MM.1S (cell line): ENCODE data around the gene KLC4.
"Not testable (repeated sequence)": the region's sequence is repeated elsewhere in the genome, so short reads cannot be mapped to it uniquely, and the experiment has no call there.

Experiments used
- DNase-seq: peaks from one replicate; pipeline ENCODE4 v3.0.0-alpha.2; 2015
- H2AFZ ChIP-seq: fragments of 300-600 bp; sonication (generic); 2 replicates; pipeline ENCODE4 v1.6.0; 2016; ENCODE audit warnings: antibody characterized with exemption, low read length
- H3F3A ChIP-seq: fragments of 300-600 bp; sonication (generic); 2 replicates; pipeline ENCODE4 v1.6.1; 2016; ENCODE audit warnings: mild to moderate bottlenecking, antibody characterized with exemption, low read length, moderate library complexity, mixed read lengths; ENCODE audit not compliant: insufficient read depth
- H3K27ac ChIP-seq: fragments of 300-600 bp; sonication (generic); 2 replicates; pipeline ENCODE4 v1.5.1; 2016; ENCODE audit warnings: mild to moderate bottlenecking, low read length
- H3K27me3 ChIP-seq: fragments of 300-600 bp; sonication (generic); replicated peaks from 2 replicates; pipeline ENCODE4 v1.6.0; 2016; ENCODE audit warnings: low read length; ENCODE audit not compliant: insufficient read depth
- H3K36me3 ChIP-seq: fragments of 300-600 bp; sonication (generic); replicated peaks from 2 replicates; pipeline ENCODE4 v1.6.1; 2016; ENCODE audit warnings: mild to moderate bottlenecking, low read length, mixed read lengths; ENCODE audit not compliant: insufficient read depth
- H3K4me1 ChIP-seq: fragments of 300-600 bp; sonication (generic); 2 replicates; pipeline ENCODE4 v1.6.1; 2016; ENCODE audit warnings: low read length, mixed read lengths
- H3K4me2 ChIP-seq: fragments of 300-600 bp; sonication (generic); 2 replicates; pipeline ENCODE4 v1.6.0; 2016; ENCODE audit warnings: low read depth, low read length
- H3K4me3 ChIP-seq: fragments of 300-600 bp; sonication (generic); 2 replicates; pipeline ENCODE4 v1.5.1; 2016; ENCODE audit warnings: low read length, mixed read lengths
- H3K79me2 ChIP-seq: fragments of 300-600 bp; sonication (generic); 2 replicates; pipeline ENCODE4 v1.6.1; 2016; ENCODE audit warnings: mixed run types, low read length, mixed read lengths
- H3K9ac ChIP-seq: fragments of 300-600 bp; sonication (generic); 2 replicates; pipeline ENCODE4 v1.6.1; 2016; ENCODE audit warnings: low read length, mixed read lengths
- H3K9me2 ChIP-seq: fragments of 300-600 bp; sonication (generic); replicated peaks from 2 replicates; pipeline ENCODE4 v1.6.1; 2016; ENCODE audit warnings: mild to moderate bottlenecking, low read length, mixed read lengths; ENCODE audit not compliant: insufficient read depth
- H3K9me3 ChIP-seq: fragments of 300-600 bp; sonication (generic); replicated peaks from 2 replicates; pipeline ENCODE4 v1.6.1; 2016; ENCODE audit warnings: mild to moderate bottlenecking, low read length, mixed read lengths; ENCODE audit not compliant: insufficient read depth
- H4K20me1 ChIP-seq: fragments of 300-600 bp; sonication (generic); 2 replicates; pipeline ENCODE4 v1.6.1; 2016; ENCODE audit warnings: mild to moderate bottlenecking, low read length, moderate library complexity, mixed read lengths; ENCODE audit not compliant: insufficient read depth
- EZH2 ChIP-seq: fragments of 300-600 bp; sonication (generic); optimal IDR thresholded peaks from 2 replicates; pipeline ENCODE3; 2017; ENCODE audit warnings: low read depth, mild to moderate bottlenecking, antibody characterized with exemption, low read length, mixed read lengths
- EZH2phosphoT487 ChIP-seq: fragments of 300-600 bp; sonication (generic); IDR thresholded peaks from 2 replicates; pipeline ENCODE4 v1.6.1; 2018; ENCODE audit warnings: antibody characterized with exemption, low read length
- TF ChIP-seq, protein P1 (sequence below): fragments of 300-600 bp; sonication (generic); IDR thresholded peaks from 2 replicates; pipeline ENCODE4 v1.5.1; 2016; ENCODE audit warnings: antibody characterized with exemption, low read length, mixed read lengths

The KLC4 gene

GRCh38 chr6:43077981-43078511 lies 18.6 kb downstream of the KLC4 start:
- Histone ChIP-seq H3K9me3 (no peaks in the 10 kb centered on the region), H3K27ac (no peak overlapping the region), H3K36me3 (no peaks in the 10 kb centered on the region), H3K9me2 (no peaks in the 10 kb centered on the region), H3K4me3 (no peak overlapping the region), H3K4me1 (no peaks in the 10 kb centered on the region), H3F3A (no peaks in the 10 kb centered on the region), H4K20me1 (no peaks in the 10 kb centered on the region), H3K79me2 (no peaks in the 10 kb centered on the region), H3K27me3 (peaks cover 21% of the 10 kb centered on the region), H3K4me2 (no peak overlapping the region), H3K9ac (no peak overlapping the region), H2AFZ (no peak overlapping the region)
- TF ChIP-seq EZH2phosphoT487 (no peak), EZH2 (no peak)
- TF ChIP-seq, protein P1, sequence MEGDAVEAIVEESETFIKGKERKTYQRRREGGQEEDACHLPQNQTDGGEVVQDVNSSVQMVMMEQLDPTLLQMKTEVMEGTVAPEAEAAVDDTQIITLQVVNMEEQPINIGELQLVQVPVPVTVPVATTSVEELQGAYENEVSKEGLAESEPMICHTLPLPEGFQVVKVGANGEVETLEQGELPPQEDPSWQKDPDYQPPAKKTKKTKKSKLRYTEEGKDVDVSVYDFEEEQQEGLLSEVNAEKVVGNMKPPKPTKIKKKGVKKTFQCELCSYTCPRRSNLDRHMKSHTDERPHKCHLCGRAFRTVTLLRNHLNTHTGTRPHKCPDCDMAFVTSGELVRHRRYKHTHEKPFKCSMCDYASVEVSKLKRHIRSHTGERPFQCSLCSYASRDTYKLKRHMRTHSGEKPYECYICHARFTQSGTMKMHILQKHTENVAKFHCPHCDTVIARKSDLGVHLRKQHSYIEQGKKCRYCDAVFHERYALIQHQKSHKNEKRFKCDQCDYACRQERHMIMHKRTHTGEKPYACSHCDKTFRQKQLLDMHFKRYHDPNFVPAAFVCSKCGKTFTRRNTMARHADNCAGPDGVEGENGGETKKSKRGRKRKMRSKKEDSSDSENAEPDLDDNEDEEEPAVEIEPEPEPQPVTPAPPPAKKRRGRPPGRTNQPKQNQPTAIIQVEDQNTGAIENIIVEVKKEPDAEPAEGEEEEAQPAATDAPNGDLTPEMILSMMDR, result no peak
- DNase-seq, result no peak

GRCh38 chr6:43078691-43079090 lies 19.3 kb downstream of the KLC4 start:
- H3K4me2 ChIP-seq, result no peak overlapping the region
- no peaks in the 10 kb centered on the region for H3K9me2 ChIP-seq
- TF ChIP-seq, protein P1, result no peak
- TF ChIP-seq EZH2phosphoT487, result no peak
- TF ChIP-seq EZH2, result no peak
- H3K79me2 ChIP-seq, result no peaks in the 10 kb centered on the region
- H3K4me3 ChIP-seq, result no peak overlapping the region
- H3K9ac ChIP-seq, result no peak overlapping the region
- H3F3A ChIP-seq, result no peaks in the 10 kb centered on the region
- H3K9me3 ChIP-seq, result no peaks in the 10 kb centered on the region
- no peaks in the 10 kb centered on the region for H3K4me1 ChIP-seq
- H3K36me3 ChIP-seq, result no peaks in the 10 kb centered on the region
- H4K20me1 ChIP-seq, result no peaks in the 10 kb centered on the region
- DNase-seq, result no peak
- H3K27ac ChIP-seq, result no peak overlapping the region
- H2AFZ ChIP-seq, result no peak overlapping the region
- peaks cover 21% of the 10 kb centered on the region for H3K27me3 ChIP-seq

GRCh38 chr6:43081043-43081442 lies 21.6 kb downstream of the KLC4 start:
- Histone ChIP-seq H3K79me2 (no peaks in the 10 kb centered on the region), H3K27me3 (peaks cover 21% of the 10 kb centered on the region)
- TF ChIP-seq EZH2phosphoT487 (no peak), EZH2 (no peak)
- TF ChIP-seq, protein P1, result no peak

GRCh38 chr6:43081922-43082321 lies 22.5 kb downstream of the KLC4 start:
- not testable (repeated sequence) for H3K9me2 ChIP-seq, H3F3A ChIP-seq, H3K4me1 ChIP-seq, H3K36me3 ChIP-seq, H2AFZ ChIP-seq, H3K27ac ChIP-seq, H3K9ac ChIP-seq, H3K9me3 ChIP-seq, H4K20me1 ChIP-seq, DNase-seq, H3K79me2 ChIP-seq, H3K4me3 ChIP-seq, H3K4me2 ChIP-seq
- H3K27me3 ChIP-seq, result peaks cover 14% of the 10 kb centered on the region

More at GRCh38 chr6:43081043-43081442, 21.6 kb downstream of the KLC4 start:
- no peaks in the 10 kb centered on the region for H4K20me1 ChIP-seq
- H3K9me2 ChIP-seq, result no peaks in the 10 kb centered on the region
- no peak overlapping the region for H2AFZ ChIP-seq
- H3K4me3 ChIP-seq, result no peak overlapping the region
- no peaks in the 10 kb centered on the region for H3K36me3 ChIP-seq
- H3K9me3 ChIP-seq, result no peaks in the 10 kb centered on the region
- no peaks in the 10 kb centered on the region for H3F3A ChIP-seq
- no peak for DNase-seq
- no peak overlapping the region for H3K27ac ChIP-seq
- H3K9ac ChIP-seq, result no peak overlapping the region
- H3K4me1 ChIP-seq, result no peaks in the 10 kb centered on the region
- no peak overlapping the region for H3K4me2 ChIP-seq
